ENCODE measurements around the gene RNF220. TPM values are rescaled to one million over a fixed set of nuclear protein-coding genes. Genes with fewer than 3 reads are reported as not detected.

The RNF220 gene
- total RNA-seq, 1 experiment from 2014 or later, result 92.4 TPM

DNA sequence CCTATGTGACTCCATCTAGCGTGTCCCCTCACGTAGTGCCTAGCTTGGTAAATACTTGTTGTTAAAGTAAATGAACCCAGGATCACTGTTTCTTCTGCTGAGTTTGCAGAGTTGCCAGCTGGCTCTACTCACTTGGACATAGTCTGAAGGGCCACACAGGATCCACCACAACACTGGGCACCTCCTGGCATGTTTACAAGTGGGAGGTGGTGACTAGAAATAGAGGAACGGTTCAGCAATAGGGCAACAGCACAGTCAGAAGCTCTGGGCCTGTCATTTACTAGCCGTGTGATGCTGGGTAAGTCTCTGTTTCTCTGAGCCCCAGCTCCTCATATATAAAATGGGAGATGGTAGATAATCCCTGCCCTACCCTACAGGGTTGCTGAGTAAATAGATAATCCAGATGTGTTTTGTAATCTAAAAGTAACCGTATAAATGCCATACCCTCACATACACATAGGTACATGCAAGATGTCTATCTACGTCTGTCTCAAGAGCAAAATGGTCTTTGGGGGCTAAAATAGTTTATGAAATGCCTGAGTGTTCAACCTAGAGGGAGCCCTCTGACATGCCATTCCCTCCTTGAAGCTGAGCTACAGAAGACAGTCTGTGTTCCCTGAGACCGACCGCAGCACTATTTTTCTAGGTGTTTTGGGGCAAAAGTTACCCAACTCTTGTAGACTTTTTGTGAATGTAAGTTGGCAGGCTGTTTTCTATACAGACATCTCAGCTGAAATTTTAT, 20.5 kb downstream of the RNF220 start:
- no peak overlapping the region for H3K27ac Mint-ChIP-seq (ENCODE audit: unreplicated experiment)
- H3K4me1 Mint-ChIP-seq (ENCODE audit: low read depth, unreplicated experiment), result no peaks in the 10 kb centered on the region
- Histone ChIP-seq H3K4me3 (ENCODE audit: low read depth, low read length) (no peak overlapping the region), H3K4me1 (no peaks in the 10 kb centered on the region), H3K36me3 (ENCODE audit: control insufficient read depth, insufficient read depth, low read length) (no peaks in the 10 kb centered on the region), H3K27me3 (replicated peaks; ENCODE audit: control insufficient read depth, insufficient read depth, low read length) (no peaks in the 10 kb centered on the region; the same call in 1 of the 2 replicates), H3K9me3 (no peaks in the 10 kb centered on the region)
- POLR2A ChIA-PET, result no interaction called here
- no peaks in the 10 kb centered on the region for H3K36me3 Mint-ChIP-seq (ENCODE audit: insufficient read depth, unreplicated experiment)
- peaks cover 11% of the 10 kb centered on the region for H3K27me3 Mint-ChIP-seq (ENCODE audit: insufficient read depth, unreplicated experiment)
- BruUV-seq (replicated peaks), result no TSS peak
- intact Hi-C loops (cut with micrococcal nuclease; ENCODE audit: unreplicated experiment), result no loop called here
- no peak for DNase-seq
- CTCF ChIA-PET, result no interaction called here
- TF ChIP-seq CTCF (IDR thresholded peaks at IDR 0.05; ENCODE audit: insufficient read depth in 1 of 2, low read depth in 1 of 2, low read length in 1 of 2, severe bottlenecking in 1 of 2, unreplicated experiment in 1 of 2), result no peak
- H3K4me3 Mint-ChIP-seq (ENCODE audit: unreplicated experiment), result no peak overlapping the region
- no peaks in the 10 kb centered on the region for H3K9me3 Mint-ChIP-seq (ENCODE audit: unreplicated experiment)

DNA sequence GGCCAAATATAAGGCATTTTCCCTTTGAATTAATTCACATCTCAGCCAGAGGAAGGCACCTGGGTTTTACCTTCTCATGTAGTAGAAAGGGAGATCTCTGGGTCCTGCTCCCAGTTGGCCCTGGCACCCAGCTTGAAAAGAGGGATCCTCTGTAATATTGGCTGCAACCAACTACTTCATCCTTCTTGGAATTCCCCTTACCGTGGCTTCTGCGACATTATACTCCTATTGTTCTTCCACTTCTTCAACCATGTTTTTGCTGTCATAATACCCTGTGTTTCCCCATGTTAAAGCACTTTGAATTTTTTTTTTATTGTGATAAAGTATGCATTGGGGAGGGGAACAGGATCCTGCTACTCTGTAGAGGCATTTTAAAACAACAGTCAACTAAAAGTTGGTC, 26.8 kb downstream of the RNF220 start:
- intact Hi-C loops (cut with micrococcal nuclease; ENCODE audit: unreplicated experiment), result no loop called here
- Mint-ChIP-seq H3K36me3 (ENCODE audit: insufficient read depth, unreplicated experiment) (no peaks in the 10 kb centered on the region), H3K4me1 (ENCODE audit: low read depth, unreplicated experiment) (no peaks in the 10 kb centered on the region), H3K4me3 (ENCODE audit: unreplicated experiment) (no peak overlapping the region), H3K9me3 (ENCODE audit: unreplicated experiment) (no peaks in the 10 kb centered on the region), H3K27ac (ENCODE audit: unreplicated experiment) (no peak overlapping the region), H3K27me3 (ENCODE audit: insufficient read depth, unreplicated experiment) (peaks cover 11% of the 10 kb centered on the region)
- H3K4me3 ChIP-seq (ENCODE audit: low read depth, low read length), result no peak overlapping the region
- TF ChIP-seq CTCF (IDR thresholded peaks at IDR 0.05; ENCODE audit: insufficient read depth in 1 of 2, low read depth in 1 of 2, low read length in 1 of 2, severe bottlenecking in 1 of 2, unreplicated experiment in 1 of 2), result no peak
- no peak for DNase-seq
- ChIA-PET POLR2A (no interaction called here), CTCF (no interaction called here)
- no peaks in the 10 kb centered on the region for H3K4me1 ChIP-seq
- H3K27me3 ChIP-seq (replicated peaks; ENCODE audit: control insufficient read depth, insufficient read depth, low read length), result no peaks in the 10 kb centered on the region
- H3K36me3 ChIP-seq (ENCODE audit: control insufficient read depth, insufficient read depth, low read length), result no peaks in the 10 kb centered on the region
- no TSS peak for BruUV-seq (replicated peaks)
- no peaks in the 10 kb centered on the region for H3K9me3 ChIP-seq

- intact Hi-C loops (cut with micrococcal nuclease; ENCODE audit: unreplicated experiment), result no loop called here
- no peaks in the 10 kb centered on the region for H3K36me3 Mint-ChIP-seq (ENCODE audit: insufficient read depth, unreplicated experiment)
- Histone ChIP-seq H3K4me3 (ENCODE audit: low read depth, low read length) (no peak overlapping the region), H3K36me3 (ENCODE audit: control insufficient read depth, insufficient read depth, low read length) (no peaks in the 10 kb centered on the region), H3K4me1 (no peaks in the 10 kb centered on the region), H3K27me3 (replicated peaks; ENCODE audit: control insufficient read depth, insufficient read depth, low read length) (no peaks in the 10 kb centered on the region), H3K9me3 (no peaks in the 10 kb centered on the region)
- H3K27me3 Mint-ChIP-seq (ENCODE audit: insufficient read depth, unreplicated experiment), result peaks cover 8% of the 10 kb centered on the region
- TF ChIP-seq CTCF (IDR thresholded peaks at IDR 0.05; ENCODE audit: insufficient read depth in 1 of 2, low read depth in 1 of 2, low read length in 1 of 2, severe bottlenecking in 1 of 2, unreplicated experiment in 1 of 2), result no peak
- H3K4me1 Mint-ChIP-seq (ENCODE audit: low read depth, unreplicated experiment), result no peaks in the 10 kb centered on the region
- ChIA-PET CTCF (no interaction called here), POLR2A (no interaction called here)
- H3K9me3 Mint-ChIP-seq (ENCODE audit: unreplicated experiment), result no peaks in the 10 kb centered on the region
- no peak overlapping the region for H3K27ac Mint-ChIP-seq (ENCODE audit: unreplicated experiment)
- no TSS peak for BruUV-seq (replicated peaks)
- no peak for DNase-seq
- no peak overlapping the region for H3K4me3 Mint-ChIP-seq (ENCODE audit: unreplicated experiment)
Observed at GRCh38 chr1:44433209-44433608, 28.2 kb downstream of the RNF220 start.

All from Caco-2 (cell line).